DMS153 (cell line): ENCODE results near the gene PIGK.

Source experiments
- DNase-seq: peaks from one replicate; lab custom pipeline; 2025; lab: John Stamatoyannopoulos, UW

The PIGK gene

DNA sequence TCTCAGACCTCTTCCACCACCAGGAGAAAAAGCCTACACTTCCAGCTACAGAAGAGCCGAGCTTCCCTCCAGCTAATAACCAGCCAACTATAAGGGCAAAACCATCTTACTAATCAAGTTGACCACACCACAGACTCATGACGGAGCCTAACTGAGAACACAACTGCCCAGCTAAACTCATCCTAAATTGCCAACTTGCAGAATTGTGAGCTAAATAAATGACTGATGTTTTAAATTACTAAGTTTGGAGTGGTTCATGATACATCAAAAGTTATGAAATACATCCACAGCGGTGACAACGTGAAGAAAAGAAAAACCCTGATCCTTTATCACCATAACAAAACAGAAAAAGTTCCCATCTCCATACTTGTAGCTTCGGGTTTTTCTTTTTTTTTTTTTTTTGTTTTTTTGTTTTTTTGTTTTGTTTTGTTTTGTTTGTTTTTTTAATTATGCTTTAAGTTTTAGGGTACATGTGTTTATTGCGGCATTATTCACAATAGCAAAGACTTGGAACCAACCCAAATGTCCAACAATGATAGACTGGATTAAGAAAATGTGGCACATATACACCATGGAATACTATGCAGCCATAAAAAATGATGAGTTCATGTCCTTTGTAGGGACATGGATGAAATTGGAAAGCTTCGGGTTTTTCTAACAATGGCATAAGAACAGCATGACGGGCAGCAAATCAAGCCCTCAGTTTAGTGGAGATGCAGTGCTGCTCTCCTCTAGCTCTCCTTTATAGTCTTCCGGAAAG is 122.6 kb downstream of the PIGK start:
- no peak for DNase-seq

- peak; percentile 20 for DNase-seq
Measured at GRCh38 chr1:77095236-77095635, 124.0 kb downstream of the PIGK start.

GRCh38 chr1:77089756-77090155 is 129.5 kb downstream of the PIGK start:
- no peak for DNase-seq

- DNase-seq = no peak
Measured at GRCh38 chr1:77085109-77085508, 134.1 kb downstream of the PIGK start.

DNA sequence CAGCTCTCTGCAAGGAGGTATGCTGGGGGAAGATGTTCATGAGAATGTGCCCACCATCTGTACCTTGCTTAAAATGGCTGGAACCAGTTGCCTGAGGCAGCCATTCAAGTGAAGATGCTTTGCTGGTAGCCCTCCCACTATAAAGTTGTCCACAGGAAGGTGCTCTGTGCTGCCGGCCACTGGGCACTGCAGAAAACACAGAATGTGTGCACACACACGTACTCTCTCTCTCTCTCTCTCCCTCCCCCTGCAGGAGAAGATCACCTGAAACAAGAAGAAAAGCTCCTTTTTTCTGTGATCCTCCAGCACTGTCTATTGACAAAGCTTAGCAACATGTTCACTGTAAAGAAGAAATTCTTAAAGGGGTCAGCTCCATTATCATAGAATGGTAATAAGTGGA is 134.8 kb downstream of the PIGK start:
- DNase-seq = no peak

DNA sequence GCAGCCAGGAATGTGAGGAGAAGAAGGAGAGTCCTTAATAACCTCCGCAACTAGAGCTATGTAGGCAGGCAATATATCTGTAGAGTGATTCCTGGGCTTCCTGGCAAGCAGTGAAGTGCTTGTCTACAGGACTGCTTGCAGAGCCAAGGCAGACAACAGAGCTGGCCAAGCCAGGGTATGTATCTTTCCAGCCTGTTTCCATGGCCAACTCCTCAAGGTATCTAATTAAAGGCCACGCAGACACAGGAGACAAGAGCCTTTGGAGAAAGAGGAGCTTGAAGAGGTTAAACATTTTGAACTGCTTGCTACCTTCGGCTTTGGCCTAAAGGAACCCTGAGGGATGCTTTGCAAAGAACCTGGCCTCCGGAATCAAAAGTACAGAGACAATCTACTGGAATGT is 137.4 kb downstream of the PIGK start:
- DNase-seq = no peak

GRCh38 chr1:77076759-77077158 is 142.5 kb downstream of the PIGK start:
- no peak for DNase-seq

DNA sequence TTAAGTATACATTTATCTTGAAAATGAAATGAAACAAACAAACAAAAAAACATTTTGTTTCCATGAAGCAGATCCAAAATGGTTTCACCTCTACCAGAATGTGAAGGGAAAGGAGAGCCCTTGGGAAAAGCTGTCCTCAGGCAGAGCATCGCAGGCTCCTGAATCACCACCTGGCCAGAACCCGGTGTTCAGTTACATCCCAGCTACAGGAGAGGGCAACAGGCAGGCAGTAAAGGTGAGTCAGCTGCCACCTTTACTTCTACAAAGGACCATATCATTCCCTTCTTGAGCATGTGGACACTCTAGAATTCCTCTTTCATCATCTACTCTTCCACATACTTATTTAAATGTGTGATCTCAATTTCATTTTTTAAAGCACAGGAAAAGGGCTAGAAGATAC is 151.2 kb downstream of the PIGK start:
- no peak for DNase-seq

DNA sequence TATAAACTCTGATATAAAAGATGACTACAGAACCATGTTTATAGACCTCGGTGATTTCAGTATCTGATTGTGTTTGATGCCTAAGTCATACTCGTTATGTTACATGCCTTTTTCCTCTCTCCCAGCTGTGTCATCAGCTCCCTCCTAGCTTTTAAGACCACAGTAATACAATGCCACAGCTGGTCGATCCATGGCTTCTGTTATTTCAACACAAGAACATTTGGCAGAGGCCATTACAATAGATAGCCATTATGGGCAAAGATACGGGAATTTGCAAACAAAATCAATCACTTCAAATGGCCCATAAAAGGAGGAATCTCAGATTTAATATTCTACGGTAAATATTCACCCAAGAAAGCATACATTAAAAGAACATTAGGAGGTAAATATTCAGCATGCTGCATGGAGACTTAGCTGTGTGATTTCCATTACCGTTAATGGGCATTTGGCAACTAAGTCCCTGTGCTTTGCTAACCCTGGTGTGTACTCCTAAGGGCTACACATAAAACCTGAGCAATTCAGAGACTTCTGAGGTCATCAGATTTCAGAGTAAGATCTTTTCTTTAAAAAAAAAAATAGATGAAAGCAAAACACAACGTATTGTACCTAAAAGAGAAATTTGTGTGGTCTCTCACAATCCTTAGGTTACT is 153.4 kb downstream of the PIGK start:
- DNase-seq = peak; percentile 56

DNA sequence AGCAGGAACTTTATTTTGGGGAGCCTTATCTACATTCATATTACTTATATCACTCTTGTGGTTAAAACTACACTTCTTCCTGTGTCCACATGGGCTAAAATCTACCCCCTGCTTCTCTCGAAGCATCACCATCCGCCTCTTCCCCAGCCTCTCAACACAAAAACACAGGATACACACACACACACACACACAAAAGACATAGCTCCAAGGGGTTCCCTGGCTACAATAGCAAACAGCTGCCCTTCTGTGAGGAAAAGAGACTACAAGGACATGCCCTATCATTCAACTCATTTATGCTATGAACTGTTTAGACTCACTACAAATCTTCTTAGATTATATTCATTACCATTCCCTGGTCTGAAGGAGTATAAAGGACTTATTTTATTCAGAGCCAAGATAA is 155.0 kb downstream of the PIGK start:
- no peak for DNase-seq

DNA sequence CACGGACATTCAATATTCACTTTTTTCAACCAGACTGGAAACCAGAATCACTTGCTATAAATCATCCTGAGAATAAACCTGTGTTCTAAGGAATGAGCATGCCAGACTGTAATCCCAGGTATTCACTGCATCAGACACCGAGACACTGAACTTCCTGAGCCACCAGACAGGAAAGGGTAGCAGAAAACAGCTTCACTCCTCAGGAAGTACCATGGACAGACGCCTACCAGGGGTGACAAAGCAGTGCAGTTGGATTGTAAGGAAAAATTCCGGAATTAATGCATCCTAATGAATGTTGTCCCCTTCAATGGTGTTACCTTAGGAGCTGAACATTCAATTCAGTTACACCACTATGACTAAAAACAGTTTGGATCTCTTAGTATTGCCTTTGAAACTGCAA is 156.1 kb downstream of the PIGK start:
- DNase-seq = no peak

GRCh38 chr1:77061162-77061561 is 158.1 kb downstream of the PIGK start:
- DNase-seq = no peak

GRCh38 chr1:77060000-77060399 is 159.2 kb downstream of the PIGK start:
- DNase-seq = no peak

GRCh38 chr1:77057994-77058585 is 161.1 kb downstream of the PIGK start:
- DNase-seq = no peak

DNA sequence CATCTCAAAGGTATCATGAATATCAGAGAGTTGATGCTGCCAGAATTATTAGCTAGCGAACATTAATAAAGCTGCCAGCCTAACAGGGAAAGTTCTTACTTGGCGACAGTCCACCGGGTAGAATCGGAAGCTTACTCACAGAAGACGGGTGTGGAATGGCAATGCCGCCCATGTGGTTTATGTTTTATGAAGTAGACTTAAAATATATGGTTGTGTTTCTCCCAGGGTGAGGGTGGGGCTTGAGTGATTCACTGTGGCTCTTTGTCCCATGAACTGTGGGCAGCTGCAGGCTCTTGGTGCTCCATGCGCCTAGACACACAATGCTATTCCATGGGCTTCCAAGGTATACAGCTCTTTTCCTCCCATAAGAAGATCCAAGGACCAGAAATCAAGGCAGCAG is 162.7 kb downstream of the PIGK start:
- no peak for DNase-seq

DNA sequence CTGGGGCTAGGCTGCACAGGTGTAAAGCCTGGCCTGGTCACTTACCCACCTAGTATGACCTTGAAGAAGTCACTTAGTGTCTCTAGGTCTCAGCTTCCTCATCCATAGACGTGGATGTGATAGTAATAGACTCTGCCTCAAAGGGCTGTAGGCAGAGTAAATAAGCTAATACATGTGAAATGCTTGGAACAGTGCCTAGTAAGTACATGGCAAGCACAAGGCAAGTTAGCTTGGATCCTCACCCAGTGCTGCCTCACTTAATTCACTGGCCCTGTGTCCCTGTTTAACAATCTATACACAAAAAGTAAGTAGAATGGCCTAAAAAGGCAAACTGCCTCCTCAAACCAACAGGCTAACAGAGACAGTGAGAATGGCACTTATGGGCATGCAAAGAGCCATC is 167.8 kb downstream of the PIGK start:
- no peak for DNase-seq

GRCh38 chr1:77048615-77049005 is 170.6 kb downstream of the PIGK start:
- no peak for DNase-seq

GRCh38 chr1:77047978-77048614 is 171.1 kb downstream of the PIGK start:
- no peak for DNase-seq

DNA sequence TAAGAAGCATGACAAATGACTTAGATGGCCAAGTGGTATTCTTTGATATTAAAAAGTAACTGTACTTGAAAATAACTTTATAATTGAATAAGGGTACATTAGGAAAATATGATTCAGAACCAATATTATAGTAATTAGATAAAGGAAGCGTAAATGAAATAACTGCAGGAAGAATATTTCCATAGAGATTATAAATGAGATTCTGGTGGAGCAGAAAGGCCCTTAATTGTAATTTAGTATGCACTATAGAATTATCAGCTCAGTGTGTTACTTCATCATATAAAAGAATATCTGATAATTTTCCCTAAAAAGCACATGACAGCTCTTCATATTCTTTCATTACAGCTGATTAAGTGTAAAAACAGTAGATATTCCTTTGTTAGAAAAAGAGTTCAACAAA is 171.7 kb downstream of the PIGK start:
- no peak for DNase-seq

DNA sequence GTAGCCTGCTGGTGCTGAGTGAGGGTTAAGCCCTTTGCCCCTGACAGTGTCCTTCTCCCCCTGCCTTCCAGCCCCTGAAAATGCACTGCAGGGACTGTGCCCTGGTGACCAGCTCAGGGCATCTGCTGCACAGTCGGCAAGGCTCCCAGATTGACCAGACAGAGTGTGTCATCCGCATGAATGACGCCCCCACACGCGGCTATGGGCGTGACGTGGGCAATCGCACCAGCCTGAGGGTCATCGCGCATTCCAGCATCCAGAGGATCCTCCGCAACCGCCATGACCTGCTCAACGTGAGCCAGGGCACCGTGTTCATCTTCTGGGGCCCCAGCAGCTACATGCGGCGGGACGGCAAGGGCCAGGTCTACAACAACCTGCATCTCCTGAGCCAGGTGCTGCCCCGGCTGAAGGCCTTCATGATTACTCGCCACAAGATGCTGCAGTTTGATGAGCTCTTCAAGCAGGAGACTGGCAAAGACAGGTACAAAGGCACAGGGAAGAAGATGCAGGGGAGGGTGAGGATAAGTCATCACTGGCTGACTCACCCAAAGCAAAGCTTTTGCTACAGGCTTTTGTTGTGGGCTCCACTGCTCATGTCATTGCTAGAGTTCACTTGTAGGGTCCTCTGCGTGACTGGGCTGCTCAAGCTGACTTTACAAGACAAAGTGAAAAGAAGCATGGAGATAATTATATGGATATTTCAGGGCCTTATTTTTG is 174.9 kb downstream of the PIGK start:
- no peak for DNase-seq

GRCh38 chr1:77040826-77041225 is 178.4 kb downstream of the PIGK start:
- DNase-seq = no peak

DNA sequence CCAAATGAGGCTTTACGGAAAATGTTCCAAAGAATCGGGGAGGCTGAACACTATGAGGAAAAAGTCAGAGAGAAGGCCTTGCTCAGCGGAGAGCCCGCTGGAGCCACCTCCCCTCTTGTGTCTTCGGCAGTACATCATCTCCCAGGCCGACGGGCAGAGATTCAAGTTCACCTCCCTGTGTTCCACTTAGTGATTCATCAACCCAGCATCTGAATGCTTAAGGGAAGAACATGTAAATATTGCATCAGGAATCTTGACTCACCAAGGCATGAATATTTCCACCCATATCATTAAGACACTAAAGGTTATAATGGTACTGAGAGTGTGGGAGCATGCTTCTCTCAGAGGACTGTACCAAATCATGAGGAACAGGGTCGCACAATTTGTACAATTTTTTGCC is 179.5 kb downstream of the PIGK start:
- no peak for DNase-seq
